GM15510 (cell line): Measurements from ENCODE around the gene VEGFC.

ENCODE experiments used
- POLR2A ChIP-seq: IDR thresholded peaks from 3 replicates; pipeline ENCODE4 v1.6.1; 2011; ENCODE audit warnings: borderline replicate concordance; ENCODE audit not compliant: insufficient read length; ENCODE audit errors: extremely low read depth

The VEGFC gene, protein sequence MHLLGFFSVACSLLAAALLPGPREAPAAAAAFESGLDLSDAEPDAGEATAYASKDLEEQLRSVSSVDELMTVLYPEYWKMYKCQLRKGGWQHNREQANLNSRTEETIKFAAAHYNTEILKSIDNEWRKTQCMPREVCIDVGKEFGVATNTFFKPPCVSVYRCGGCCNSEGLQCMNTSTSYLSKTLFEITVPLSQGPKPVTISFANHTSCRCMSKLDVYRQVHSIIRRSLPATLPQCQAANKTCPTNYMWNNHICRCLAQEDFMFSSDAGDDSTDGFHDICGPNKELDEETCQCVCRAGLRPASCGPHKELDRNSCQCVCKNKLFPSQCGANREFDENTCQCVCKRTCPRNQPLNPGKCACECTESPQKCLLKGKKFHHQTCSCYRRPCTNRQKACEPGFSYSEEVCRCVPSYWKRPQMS

DNA sequence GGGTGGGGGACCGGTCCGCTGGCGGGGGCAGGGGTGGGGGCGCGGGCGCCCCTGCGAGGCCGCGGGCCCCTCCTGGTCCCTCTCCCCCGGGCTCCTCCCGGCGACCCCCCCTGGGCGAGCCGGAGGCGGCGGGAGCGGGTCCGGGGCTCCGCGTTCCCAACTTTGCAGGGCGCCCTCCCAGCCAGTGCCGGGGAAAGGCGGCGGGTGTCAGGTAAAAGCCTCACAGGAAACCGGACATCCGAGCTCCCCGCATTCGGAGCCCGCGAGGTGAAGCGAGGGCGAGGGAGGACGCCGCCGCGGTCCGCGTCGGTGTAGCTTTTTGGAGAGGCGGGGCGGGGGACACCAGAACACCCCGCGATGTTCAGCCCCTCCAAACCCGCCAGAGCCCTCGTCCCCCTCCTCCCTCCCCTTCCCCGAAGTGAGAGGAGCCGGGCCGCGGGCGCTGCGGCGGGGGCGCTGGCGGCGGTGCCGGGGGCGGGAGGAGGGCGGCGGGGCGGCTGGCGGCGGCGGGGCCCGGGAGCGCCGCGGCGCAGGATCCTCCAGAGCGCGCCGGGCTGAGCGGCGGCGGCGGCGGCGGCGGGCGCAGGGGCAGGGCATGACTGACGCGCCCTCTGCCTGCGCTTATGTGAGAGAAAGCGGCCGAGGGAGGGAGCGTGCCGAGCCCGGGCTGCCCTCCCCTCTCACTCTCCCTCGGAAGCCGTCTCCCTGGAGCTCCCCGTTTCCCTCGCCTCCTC is at the start of gene VEGFC:
TSS of gene VEGFC (minus strand) at position 597 of the 734 bp plus-strand sequence. CDS start 611 bp downstream, outside the sequence.
- TF ChIP-seq POLR2A = no peak

DNA sequence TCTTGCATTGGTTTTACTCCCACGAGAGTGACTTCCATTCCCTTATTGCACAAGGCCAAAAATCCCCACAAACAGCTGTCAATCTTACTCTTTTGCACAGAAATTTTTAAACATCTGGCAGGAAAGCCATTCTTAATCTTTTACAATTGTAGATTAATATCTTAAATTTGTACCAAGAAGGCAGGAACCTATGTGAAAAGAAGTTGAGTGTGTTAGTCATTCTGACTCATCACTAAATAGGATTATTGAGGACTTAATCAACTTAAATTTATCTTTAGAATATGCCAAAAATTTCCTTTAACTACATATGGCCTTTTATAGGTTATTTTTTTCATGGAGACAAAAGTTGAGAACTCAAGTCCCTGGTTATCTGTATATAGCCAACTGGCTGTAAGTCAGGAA is 49.0 kb upstream of the VEGFC start:
- no peak for TF ChIP-seq POLR2A

DNA sequence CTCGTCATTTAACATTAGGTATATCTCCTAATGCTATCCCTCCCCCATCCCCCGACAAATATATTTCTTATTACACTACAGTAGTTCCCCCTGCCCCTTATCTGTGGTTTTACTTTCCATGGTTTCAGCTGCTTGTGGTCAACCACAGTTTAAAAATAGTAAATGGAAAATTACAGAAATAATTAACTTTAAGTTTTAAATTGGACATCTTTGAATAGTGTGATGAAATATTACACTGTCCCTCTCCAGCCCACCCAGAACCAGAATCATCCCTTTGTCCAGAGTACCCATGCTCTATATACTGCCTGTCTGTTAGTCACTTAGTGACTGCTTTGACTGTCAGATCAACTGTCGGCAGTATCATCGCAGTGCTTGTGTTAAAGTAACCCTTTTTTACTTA is 47.4 kb upstream of the VEGFC start:
- no peak for TF ChIP-seq POLR2A

DNA sequence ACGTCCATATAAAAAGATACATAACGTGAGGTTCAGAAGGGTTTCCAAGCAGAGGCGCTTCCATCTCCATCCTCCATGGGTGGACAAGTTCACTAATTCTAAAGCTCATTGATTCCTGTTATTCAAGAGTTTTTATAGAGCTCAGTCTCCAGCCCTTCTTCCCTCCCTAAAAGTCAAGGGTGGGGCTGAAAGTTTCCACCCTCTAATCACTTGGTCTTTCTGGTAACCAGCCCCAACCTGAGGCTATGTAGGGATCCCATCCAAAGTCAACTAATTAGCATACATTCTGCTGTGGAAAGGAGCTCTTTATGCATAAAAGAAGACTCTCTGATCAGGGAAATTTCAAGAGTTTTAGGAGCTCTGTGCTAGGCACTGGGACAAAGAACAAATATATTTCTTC is 46.9 kb upstream of the VEGFC start:
- no peak for TF ChIP-seq POLR2A

DNA sequence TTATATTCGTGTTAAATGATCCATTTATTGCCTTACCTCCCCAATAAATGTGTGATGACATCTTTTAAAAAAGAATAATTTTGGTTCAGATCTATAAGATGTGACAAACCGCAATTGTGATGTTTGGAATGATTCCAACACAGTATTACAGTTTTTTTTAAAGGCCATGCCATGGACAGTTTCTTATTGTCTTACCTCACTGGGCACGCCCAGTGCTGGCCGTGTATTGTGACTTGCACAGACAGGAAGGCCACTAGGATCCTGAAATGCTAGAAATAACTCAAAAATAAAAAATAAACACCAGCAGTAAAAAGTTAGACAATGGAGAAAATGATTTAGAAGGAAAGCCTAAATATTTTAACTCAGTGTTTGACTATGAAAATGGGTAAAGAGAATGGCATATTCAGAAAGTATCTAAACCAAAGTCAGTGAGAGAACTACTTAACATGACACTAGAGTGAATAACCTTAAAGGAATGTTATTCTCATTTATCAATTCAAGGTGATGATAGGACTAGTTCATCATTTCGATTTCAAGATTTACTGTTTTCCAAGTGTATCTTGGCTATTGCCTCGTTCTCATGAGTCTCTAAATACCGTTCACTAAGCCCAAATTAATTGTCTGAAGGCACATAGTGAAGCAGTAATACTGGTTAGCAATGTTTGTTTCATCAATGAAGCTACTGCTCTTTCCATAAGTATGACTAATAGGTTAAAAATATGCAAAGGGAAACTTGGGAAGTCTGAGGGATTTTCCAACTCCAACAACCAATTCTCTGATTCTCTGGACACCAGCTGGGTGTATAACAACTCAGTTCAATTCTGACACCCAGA is 46.1 kb upstream of the VEGFC start:
- TF ChIP-seq POLR2A = no peak

DNA sequence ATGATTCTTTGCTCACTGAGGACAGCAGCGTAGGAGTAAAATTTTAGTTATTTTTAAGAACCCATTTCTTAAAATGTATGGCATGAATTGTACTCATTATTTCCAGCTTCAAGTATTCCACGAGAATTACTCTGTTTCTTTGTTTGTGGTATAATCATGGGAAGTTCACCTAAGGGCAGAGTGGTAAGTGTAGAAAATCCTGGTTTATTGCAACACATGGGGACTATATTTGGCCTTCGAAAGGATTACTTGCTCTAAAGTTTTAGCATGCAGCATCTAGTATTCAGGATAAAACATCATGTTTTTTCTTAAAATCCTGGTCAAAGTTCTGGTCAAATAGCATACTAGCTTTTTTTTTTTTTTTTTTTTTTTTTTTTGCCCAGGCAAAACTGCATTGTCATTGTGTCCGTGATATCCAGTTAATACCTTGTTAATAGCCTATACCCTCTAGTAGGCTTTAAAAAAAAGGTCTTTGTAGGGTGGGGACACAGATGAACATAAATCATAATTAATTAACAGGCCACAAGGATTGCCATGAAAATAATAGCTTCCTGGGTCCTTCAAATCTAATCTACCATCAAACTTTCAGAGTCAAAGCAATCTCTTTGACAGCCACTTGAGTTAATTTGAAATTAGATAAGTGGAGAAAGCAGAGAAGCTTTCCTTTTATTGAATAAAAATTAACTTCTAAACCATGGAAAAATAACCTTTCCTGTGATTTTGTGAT is 44.6 kb upstream of the VEGFC start:
- TF ChIP-seq POLR2A = no peak

DNA sequence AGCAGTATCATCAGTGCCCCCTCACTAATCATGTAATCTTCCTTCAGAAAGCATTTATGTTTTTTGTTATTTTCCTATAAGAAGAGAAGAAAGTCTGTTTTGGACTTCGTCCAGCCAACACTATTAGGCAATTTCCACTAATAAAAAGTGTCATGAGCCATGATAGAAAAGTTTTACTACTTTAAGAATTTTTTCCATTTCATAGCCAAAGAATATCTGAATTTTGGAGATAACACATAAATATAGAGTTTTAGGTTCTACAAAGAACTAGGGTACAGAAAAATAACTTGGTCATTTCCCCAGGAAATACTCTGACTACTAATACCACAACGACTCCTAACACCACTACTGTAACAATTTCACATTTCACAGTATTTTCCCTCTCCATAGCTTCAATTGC is 41.8 kb upstream of the VEGFC start:
- TF ChIP-seq POLR2A = no peak

DNA sequence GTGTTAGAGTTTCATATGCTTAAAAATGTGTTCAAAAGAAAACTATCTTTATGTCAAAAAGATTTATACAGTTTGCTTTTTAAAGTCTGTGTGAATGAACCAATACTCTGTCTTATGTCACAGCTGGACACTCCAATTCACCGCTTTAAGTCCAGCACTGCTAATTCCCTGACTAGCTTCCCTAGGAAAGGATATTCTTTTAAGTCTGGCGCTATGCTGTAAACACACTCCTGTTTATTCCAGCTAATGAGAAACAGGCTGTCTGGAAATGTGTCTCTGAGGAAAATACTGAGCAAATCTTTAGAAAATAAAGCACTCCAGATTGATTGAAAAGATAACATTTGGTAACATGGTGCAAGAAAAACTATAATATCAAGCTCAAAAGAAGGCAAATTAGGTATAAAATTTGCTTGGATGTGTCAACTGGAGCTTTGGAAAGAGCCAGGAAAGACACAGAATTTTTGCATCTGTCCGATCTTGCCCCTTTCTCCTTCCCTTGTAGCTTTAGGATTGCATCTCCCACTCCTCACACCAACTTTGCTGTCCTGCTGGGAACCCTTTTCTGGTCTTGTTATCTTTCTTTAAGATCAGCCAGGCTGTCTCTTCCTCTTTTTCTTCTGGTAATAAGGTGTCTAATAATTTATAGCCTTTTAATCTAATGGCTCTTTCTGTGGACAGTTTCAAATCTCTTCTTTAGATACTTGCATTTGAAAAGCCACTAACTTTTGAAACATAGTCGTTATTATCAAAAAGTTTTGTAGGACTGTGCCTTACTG is 40.9 kb upstream of the VEGFC start:
- TF ChIP-seq POLR2A = no peak

DNA sequence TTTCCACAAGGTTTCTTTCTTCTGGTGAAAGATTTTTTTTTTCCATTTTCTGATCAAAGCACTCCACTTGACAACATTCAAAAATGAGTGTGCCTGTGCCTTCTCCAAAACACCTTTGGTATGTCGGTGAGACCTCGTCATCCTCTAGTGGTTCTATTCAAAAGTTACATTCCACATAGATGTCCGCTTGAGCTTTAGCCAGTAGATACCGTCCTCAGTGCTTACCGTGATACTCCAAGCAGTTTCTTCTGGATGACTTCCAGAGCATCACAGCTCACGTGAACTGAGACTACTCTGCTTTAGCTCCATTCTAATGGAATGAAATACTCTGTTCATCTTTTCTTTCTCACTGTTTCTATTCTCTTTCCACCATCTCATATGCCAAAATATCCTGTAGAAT is 38.2 kb upstream of the VEGFC start:
- TF ChIP-seq POLR2A = no peak

DNA sequence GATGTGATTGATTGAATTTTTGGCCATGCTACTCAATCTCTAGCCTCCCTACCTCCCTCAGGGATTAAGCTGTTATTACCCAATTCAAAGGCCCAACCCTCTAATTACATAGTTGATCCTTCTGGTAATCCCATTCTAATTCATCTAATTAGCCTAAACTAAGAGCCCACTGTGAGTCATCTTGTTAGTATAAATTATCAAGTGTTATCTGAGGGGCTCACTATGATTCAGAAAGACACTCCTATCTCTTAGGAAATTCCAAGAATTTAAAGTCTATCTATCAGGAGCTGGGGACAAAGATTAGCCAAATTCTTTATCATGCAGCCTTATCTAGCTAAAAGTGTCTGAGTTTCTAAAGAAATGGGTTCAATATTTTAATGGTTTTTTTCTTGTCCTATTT is 32.9 kb upstream of the VEGFC start:
- TF ChIP-seq POLR2A = no peak

DNA sequence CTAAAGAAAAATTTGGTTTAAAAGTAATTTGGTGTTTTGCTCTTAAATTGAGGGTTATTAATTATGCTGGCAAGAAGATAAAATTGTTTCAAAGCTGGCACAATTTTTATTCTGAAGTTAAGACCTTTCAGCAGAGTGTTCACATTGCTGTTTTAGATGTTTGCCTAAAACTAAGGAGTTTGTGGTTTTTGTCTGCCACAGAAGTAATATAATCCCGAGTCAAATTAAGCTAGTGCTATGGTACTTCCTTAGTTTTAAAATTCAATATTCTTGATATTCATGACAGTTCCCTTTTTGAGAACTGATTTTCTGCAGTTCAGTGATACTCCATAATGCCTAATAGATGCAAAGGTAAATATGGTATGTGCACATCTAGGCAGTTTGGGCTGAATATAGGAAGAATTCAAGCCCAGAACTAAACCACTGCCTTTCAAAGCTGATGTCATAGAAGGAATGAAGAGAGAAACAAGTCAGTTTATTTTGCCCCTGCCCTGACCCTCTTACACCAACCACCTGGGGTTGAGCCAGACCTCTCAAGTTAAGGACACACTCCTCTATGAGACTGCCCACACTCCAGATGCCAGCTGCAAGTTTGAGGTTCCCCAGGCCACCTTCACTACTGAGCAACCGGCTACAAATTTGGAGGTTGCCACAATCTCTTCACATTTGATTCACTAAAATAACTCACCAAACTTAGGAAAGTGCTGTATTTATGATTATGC is 32.1 kb upstream of the VEGFC start:
- TF ChIP-seq POLR2A = no peak

DNA sequence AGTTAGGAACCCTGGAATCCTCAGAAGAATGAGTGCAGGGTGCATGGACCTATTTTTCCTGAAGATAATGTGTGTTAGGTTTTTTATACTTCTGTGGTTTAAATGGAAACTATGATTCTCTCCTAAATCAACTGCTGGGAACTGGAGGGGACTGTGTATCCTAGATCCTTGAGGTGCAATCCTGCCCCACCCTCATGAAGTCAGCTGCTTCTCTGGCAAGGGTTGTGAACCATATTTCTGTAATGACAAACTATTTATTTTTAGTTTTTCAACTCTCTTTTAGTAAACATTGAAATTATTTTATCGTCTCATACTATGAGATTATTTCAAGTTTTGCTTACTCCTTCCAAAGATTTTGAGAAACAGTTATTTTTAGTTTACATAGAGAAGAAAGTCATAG is 25.8 kb upstream of the VEGFC start:
- TF ChIP-seq POLR2A = no peak

DNA sequence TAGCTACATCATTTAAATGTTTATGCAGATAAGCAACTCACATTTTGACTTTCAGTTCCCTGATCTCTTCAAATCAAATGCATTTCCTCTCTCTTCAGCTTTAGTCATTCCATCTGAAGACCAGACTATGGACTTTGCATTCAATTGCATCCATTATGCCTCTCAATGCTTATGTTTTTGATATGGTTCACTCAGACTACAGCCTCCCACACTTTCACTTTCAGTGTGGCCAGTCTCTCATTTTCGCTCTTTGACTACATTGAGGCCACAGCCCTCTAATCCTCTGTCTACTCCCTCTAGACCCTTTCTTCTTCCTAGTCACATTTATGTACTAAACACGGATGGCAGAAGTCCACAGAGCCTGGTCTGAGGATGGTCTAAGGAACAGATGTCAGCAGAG is 24.5 kb upstream of the VEGFC start:
- TF ChIP-seq POLR2A = no peak
